OCI-LY1 (cell line): ENCODE measurements around the gene PTPRG.

ENCODE experiments used
- CTCF ChIP-seq: fragments of 200-600 bp; sonication (generic), shearing (Covaris generic); IDR thresholded peaks from 2 replicates; pipeline ENCODE4 v1.5.1; 2017; ENCODE audit warnings: mild to moderate bottlenecking, antibody characterized with exemption, low read length, moderate library complexity, mixed read lengths
- EZH2 ChIP-seq: fragments of 200-600 bp; sonication (generic), shearing (Covaris generic); IDR thresholded peaks from 2 replicates; pipeline ENCODE4 v1.8.0; 2017; ENCODE audit warnings: borderline replicate concordance, mixed run types, mild to moderate bottlenecking, antibody characterized with exemption, low read length, moderate library complexity, mixed read lengths

GRCh38 chr3:61545716-61546115 is 15.7 kb upstream of the PTPRG start:
- TF ChIP-seq CTCF (no peak), EZH2 (no peak)
